Epithelial cell of proximal tubule (primary cell): ENCODE measurements around the gene OR8B3. TPM values are rescaled to one million over a fixed set of nuclear protein-coding genes. Genes with fewer than 3 reads are reported as not detected.
"Not testable (repeated sequence)": the region's sequence is repeated elsewhere in the genome, so short reads cannot be mapped to it uniquely, and the experiment has no call there.

ENCODE experiments used
- DNase-seq: peaks from one replicate; pipeline ENCODE4 v3.0.0-alpha.2; 2011; ENCODE audit warnings: low read depth
- H3K4me3 ChIP-seq: 2 replicates; pipeline ENCODE4 v1.5.1; 2011; ENCODE audit warnings: low read depth, mild to moderate bottlenecking, low read length
- total RNA-seq: library from RNA; depleted of rRNA; stranded (reverse); fragments of >200 nt; gene quantifications from 2 replicates; pipeline ENCODE4 v1.2.3, GENCODE V29; 2015
- TF ChIP-seq, protein P1 (sequence below): conservative IDR thresholded peaks from 2 replicates; pipeline ENCODE4 v1.5.1; 2012; ENCODE audit warnings: low read depth, mild to moderate bottlenecking, low read length

OR8B3 gene
- total RNA-seq, 1 donor from 2014 or later, result not detected

- DNase-seq, result no peak
- H3K4me3 ChIP-seq, result no peak overlapping the region
- TF ChIP-seq, protein P1, sequence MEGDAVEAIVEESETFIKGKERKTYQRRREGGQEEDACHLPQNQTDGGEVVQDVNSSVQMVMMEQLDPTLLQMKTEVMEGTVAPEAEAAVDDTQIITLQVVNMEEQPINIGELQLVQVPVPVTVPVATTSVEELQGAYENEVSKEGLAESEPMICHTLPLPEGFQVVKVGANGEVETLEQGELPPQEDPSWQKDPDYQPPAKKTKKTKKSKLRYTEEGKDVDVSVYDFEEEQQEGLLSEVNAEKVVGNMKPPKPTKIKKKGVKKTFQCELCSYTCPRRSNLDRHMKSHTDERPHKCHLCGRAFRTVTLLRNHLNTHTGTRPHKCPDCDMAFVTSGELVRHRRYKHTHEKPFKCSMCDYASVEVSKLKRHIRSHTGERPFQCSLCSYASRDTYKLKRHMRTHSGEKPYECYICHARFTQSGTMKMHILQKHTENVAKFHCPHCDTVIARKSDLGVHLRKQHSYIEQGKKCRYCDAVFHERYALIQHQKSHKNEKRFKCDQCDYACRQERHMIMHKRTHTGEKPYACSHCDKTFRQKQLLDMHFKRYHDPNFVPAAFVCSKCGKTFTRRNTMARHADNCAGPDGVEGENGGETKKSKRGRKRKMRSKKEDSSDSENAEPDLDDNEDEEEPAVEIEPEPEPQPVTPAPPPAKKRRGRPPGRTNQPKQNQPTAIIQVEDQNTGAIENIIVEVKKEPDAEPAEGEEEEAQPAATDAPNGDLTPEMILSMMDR, result no peak
Observed at GRCh38 chr11:124405581-124405980, 6.8 kb upstream of the OR8B3 start.

GRCh38 chr11:124403186-124403585, 4.4 kb upstream of the OR8B3 start:
- not testable (repeated sequence) for H3K4me3 ChIP-seq, DNase-seq

DNA sequence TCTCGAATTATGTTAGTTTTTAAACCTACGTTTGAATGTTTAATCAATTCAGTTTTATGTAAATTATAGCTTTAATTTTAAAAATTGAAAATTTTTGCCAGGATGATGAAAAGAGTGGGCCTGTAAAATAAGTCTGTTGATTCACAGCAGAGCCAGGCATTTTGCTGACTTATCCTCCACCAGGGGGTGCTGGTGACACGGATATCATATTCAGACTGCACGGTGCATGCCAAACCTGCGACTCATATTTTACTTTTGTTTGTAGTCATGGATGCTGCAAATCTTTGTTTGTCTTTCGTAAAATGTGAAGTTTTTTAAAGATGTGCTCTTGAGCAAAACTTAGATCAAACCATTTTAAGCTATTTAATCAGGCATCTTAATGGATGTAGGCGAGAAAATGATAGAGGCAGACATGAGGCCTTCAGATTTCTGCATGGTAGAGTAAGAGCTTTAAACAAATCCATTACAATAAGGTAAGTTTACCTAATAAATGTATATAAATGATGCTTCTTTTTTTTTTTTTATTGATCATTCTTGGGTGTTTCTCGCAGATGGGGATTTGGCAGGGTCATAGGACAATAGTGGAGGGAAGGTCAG, 3.6 kb upstream of the OR8B3 start:
- peak; percentile 18 for DNase-seq
- TF ChIP-seq, protein P1, result peak; percentile 85
- no peak overlapping the region for H3K4me3 ChIP-seq

DNA sequence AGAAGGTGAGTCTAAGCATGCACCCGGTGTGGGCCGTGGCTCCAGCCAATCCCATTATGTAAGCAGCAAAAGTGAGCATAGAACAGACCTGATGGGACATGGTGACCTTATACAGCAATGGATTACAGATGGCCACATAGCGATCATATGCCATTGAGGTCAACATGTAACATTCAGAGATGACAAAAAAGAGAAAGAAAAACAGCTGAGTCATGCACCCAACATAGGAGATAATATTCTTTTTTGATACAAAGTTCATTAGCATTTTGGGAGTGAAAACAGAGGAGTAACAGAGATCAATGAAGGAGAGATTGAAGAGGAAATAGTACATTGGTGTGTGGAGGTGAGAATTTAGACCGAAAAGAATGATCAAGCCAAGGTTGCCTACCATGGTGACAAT, 2.0 kb downstream of the OR8B3 start:
- not testable (repeated sequence) for H3K4me3 ChIP-seq, DNase-seq

- no peak for DNase-seq
- H3K4me3 ChIP-seq, result no peak overlapping the region
- TF ChIP-seq, protein P1, result no peak
Observed at GRCh38 chr11:124394408-124394807, 4.4 kb downstream of the OR8B3 start.

DNA sequence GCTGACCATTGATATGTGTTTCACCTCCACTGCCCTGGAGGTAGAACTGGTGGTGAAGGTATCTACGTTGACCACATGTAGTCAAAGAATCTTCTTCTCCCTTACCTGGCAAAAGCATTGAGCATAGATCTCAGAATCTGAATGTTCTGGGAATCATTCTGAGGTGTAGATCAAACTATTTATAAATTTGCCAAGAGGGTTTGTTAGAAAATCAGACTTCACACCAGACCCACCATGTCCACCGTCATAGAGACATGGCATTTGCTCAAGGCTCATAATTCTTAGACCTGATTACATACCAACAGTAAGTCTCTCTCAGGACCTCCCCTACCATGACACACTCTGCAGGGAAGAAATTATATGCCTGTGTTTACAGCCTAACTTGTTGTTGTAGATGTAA, 14.4 kb downstream of the OR8B3 start, which contains the start of gene OR8B2:
TSS of gene OR8B2 (minus strand) at position 101 of the 400 bp plus-strand sequence. CDS start 1,156 bp downstream, outside the sequence.
- H3K4me3 ChIP-seq, result no peak within 1 kb of the TSS
- TF ChIP-seq, protein P1, result no peak
- no peak for DNase-seq

DNA sequence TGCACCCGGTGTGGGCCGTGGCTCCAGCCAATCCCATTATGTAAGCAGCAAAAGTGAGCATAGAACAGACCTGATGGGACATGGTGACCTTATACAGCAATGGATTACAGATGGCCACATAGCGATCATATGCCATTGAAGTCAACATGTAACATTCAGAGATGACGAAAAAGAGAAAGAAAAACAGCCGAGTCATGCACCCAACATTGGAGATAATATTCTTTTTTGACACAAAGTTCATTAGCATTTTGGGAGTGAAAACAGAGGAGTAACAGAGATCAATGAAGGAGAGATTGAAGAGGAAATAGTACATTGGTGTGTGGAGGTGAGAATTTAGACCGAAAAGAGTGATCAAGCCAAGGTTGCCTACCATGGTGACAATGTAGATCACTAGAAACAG, 16.0 kb downstream of the OR8B3 start:
- DNase-seq, H3K4me3 ChIP-seq: not testable (repeated sequence)

GRCh38 chr11:124380585-124380984, 18.2 kb downstream of the OR8B3 start:
- no peak for DNase-seq
- H3K4me3 ChIP-seq, result no peak overlapping the region

More at GRCh38 chr11:124380585-124380984, 18.2 kb downstream of the OR8B3 start:
- TF ChIP-seq, protein P1, result no peak
